K562 (cell line): Measurements from ENCODE around the gene TMEM245. TPM values are rescaled to one million over a fixed set of nuclear protein-coding genes. Genes with fewer than 3 reads are reported as not detected.

Experiments used
- DEAF1 ChIP-seq: fragments of 450-650 bp; formaldehyde crosslinking; IDR thresholded peaks from 2 replicates; pipeline ENCODE4 v1.4.0; 2020; ENCODE audit warnings: mild to moderate bottlenecking, moderate library complexity
- ETV6 ChIP-seq, 3 experiments: fragments of 150-350 bp in 1 of 3; sonication (generic) in 1 of 3; formaldehyde crosslinking in 1 of 3; IDR thresholded peaks; 2 replicates each; pipeline versions ENCODE4 v1.6.1 to v1.8.0; 2014 to 2022; ENCODE audit warnings: borderline replicate concordance in 2 of 3, low read depth in 2 of 3, antibody characterized with exemption in 1 of 3, low read length in 1 of 3, mild to moderate bottlenecking in 1 of 3, missing genetic modification reagents in 1 of 3
- GTF2E2 ChIP-seq: fragments of 200-800 bp; sonication (Bioruptor generic); IDR thresholded peaks from 2 replicates; pipeline ENCODE4 v1.6.1; 2016; ENCODE audit warnings: missing genetic modification characterization, missing compliant biosample characterization
- JUND ChIP-seq, 2 experiments: IDR thresholded peaks; 2 replicates in 1 of 2; 3 replicates in 1 of 2; pipeline ENCODE4 v1.6.1; 2011; ENCODE audit warnings: borderline replicate concordance in 2 of 2, low read depth in 2 of 2, low read length in 2 of 2, improper control_type of control experiment in 1 of 2, missing biosample characterization in 1 of 2, missing genetic modification characterization in 1 of 2, missing genetic modification reagents in 1 of 2
- NR4A1 ChIP-seq, 2 experiments: fragments of 250-450 bp in 1 of 2; fragments of 450-650 bp in 1 of 2; sonication (Bioruptor Pico) in 1 of 2; IDR thresholded peaks; 2 replicates each; pipeline versions ENCODE4 v1.4.0 to v1.6.1; 2016 to 2020; ENCODE audit warnings: mild to moderate bottlenecking in 2 of 2, missing compliant biosample characterization in 1 of 2, missing genetic modification characterization in 1 of 2, moderate library complexity in 1 of 2
- POLR2H ChIP-seq: IDR thresholded peaks from 2 replicates; pipeline ENCODE4 v1.6.1; 2016; ENCODE audit warnings: missing genetic modification characterization, low read depth, mild to moderate bottlenecking, control low read depth, missing compliant biosample characterization, moderate library complexity
- RBM25 ChIP-seq: fragments of 200-400 bp; formaldehyde crosslinking; IDR thresholded peaks from 2 replicates; pipeline ENCODE4 v1.6.1; 2018; ENCODE audit warnings: low read length, low read depth, moderate library complexity; ENCODE audit not compliant: severe bottlenecking
- ZNF124 ChIP-seq: sonication (generic); formaldehyde crosslinking; IDR thresholded peaks from 2 replicates; pipeline ENCODE4 v1.8.1; 2022; ENCODE audit warnings: missing genetic modification reagents
- ZNF212 ChIP-seq: fragments of 450-650 bp; formaldehyde crosslinking; IDR thresholded peaks from 2 replicates; pipeline ENCODE4 v1.4.0; 2020; ENCODE audit warnings: mild to moderate bottlenecking
- ZNF23 ChIP-seq: fragments of 250-450 bp; sonication (Bioruptor Pico); IDR thresholded peaks from 2 replicates; pipeline ENCODE4 v1.4.0; 2020; ENCODE audit warnings: mild to moderate bottlenecking
- polyA plus RNA-seq, 8 experiments: library from polyadenylated mRNA; depleted of rRNA in 4 of 8; stranded (reverse) in 5 of 8; unstranded in 3 of 8; fragments of >200 nt; fragmentation: Nextera tagmentation in 2 of 8; fragmentation: Illumina TruSeq in 1 of 8; extraction: Ambion mirVana in 2 of 8; extraction: Trizol in 1 of 8; gene quantifications; 2 replicates each; pipeline versions ENCODE4 v1.2.1 to v1.2.3, GENCODE V29; 2011 to 2014; ENCODE audit warnings: inconsistent platforms in 1 of 8, missing spikeins in 1 of 8
- total RNA-seq, 7 experiments: library from RNA; depleted of rRNA in 6 of 7; stranded (reverse); fragments of >200 nt in 6 of 7; fragmentation: Illumina TruSeq in 2 of 7; extraction: Trizol in 2 of 7; gene quantifications; 2 replicates each; pipeline versions ENCODE4 v1.2.1 to v1.2.3, GENCODE V29; 2011 to 2021; ENCODE audit warnings: low replicate concordance in 1 of 7
- TF ChIP-seq, protein P1 (sequence below): fragments of 200-800 bp; sonication (Bioruptor generic); IDR thresholded peaks from 2 replicates; pipeline ENCODE4 v1.6.1; 2017; ENCODE audit warnings: missing genetic modification characterization, missing compliant biosample characterization
- TF ChIP-seq, protein P2 (sequence below): fragments of 450-650 bp; IDR thresholded peaks from 2 replicates; pipeline ENCODE4 v1.6.1; 2016; ENCODE audit warnings: borderline replicate concordance
- TF ChIP-seq, protein P3 (sequence below): sonication (generic); formaldehyde crosslinking; IDR thresholded peaks from 2 replicates; pipeline ENCODE4 v1.8.0; 2022; ENCODE audit warnings: mild to moderate bottlenecking, low read depth, missing genetic modification reagents
- TF ChIP-seq, protein P4 (sequence below), 2 experiments: fragments of 150-350 bp in 1 of 2; IDR thresholded peaks; 2 replicates each; pipeline ENCODE4 v1.6.1; 2012 to 2016; ENCODE audit warnings: low read depth in 2 of 2, low read length in 2 of 2, mild to moderate bottlenecking in 1 of 2, moderate library complexity in 1 of 2

The TMEM245 gene
- total and polyA plus RNA-seq, 9 of the 15 experiments (the other 6 are each of a cell fraction or from before 2014, with no cell fraction given) = 8.5 to 43.2 (median 24.3) TPM

DNA sequence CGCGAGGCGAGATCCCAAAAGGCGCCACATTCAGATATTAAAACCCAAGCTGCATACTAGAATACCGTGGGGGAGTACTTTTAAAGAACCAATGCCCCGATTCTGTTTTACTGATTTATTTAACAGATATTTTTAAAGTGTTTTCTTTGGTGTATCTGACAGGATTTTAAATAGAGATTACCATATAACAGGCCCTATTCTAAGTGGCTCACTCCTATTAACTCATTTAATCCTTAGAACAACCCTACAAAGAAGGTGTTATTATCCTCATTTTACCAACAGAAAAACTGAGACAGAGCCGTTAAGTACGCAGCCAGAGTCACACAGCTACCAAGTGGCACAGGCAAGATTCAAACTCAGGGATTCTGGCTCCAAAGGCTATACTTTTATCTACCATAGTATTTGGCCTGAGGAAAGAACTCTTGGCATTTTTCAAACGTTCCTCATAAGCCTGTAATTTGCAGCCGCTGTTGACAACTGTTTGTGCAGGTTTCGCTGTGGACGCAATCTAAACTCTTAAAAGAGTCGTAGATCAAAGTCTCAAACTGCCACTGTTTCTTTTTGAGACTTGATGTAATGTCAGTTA is 550 bp upstream of the TMEM245 start (continued):
- TF ChIP-seq ETV6 (IDR thresholded peaks at IDR 0.05; ENCODE audit: borderline replicate concordance in 1 of 2, low read depth in 2 of 2, low read length in 1 of 2) (no peak), ETV6 (CRISPR knock-in tag; IDR thresholded peaks at IDR 0.05; ENCODE audit: borderline replicate concordance) (no peak), ZNF124 (CRISPR knock-in tag) (no peak), JUND (IDR thresholded peaks at IDR 0.05; ENCODE audit: borderline replicate concordance, low read depth, low read length) (no peak), JUND (tag; IDR thresholded peaks at IDR 0.05; ENCODE audit: borderline replicate concordance, low read depth, low read length) (0 out of 3 replicates have a peak, but pooled peaks have one; percentile 9), GTF2E2 (tag) (0 out of 2 replicates have a peak, but pooled peaks have one; percentile 30), POLR2H (peak; percentile 81), NR4A1 (CRISPR knock-in tag; IDR thresholded peaks at IDR 0.05) (no peak), NR4A1 (tag; IDR thresholded peaks at IDR 0.05) (no peak), RBM25 (peak; percentile 81), ZNF23 (CRISPR knock-in tag) (no peak), ZNF212 (CRISPR knock-in tag) (no peak), DEAF1 (CRISPR knock-in tag) (0 out of 2 replicates have a peak, but pooled peaks have one; percentile 14)
- TF ChIP-seq, protein P1, sequence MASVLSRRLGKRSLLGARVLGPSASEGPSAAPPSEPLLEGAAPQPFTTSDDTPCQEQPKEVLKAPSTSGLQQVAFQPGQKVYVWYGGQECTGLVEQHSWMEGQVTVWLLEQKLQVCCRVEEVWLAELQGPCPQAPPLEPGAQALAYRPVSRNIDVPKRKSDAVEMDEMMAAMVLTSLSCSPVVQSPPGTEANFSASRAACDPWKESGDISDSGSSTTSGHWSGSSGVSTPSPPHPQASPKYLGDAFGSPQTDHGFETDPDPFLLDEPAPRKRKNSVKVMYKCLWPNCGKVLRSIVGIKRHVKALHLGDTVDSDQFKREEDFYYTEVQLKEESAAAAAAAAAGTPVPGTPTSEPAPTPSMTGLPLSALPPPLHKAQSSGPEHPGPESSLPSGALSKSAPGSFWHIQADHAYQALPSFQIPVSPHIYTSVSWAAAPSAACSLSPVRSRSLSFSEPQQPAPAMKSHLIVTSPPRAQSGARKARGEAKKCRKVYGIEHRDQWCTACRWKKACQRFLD (CRISPR knock-in tag) = peak; percentile 34; the same call in 1 of the 2 replicates
- TF ChIP-seq, protein P2, sequence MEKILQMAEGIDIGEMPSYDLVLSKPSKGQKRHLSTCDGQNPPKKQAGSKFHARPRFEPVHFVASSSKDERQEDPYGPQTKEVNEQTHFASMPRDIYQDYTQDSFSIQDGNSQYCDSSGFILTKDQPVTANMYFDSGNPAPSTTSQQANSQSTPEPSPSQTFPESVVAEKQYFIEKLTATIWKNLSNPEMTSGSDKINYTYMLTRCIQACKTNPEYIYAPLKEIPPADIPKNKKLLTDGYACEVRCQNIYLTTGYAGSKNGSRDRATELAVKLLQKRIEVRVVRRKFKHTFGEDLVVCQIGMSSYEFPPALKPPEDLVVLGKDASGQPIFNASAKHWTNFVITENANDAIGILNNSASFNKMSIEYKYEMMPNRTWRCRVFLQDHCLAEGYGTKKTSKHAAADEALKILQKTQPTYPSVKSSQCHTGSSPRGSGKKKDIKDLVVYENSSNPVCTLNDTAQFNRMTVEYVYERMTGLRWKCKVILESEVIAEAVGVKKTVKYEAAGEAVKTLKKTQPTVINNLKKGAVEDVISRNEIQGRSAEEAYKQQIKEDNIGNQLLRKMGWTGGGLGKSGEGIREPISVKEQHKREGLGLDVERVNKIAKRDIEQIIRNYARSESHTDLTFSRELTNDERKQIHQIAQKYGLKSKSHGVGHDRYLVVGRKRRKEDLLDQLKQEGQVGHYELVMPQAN = 0 out of 2 replicates have a peak, but pooled peaks have one; percentile 8
- TF ChIP-seq, protein P3, sequence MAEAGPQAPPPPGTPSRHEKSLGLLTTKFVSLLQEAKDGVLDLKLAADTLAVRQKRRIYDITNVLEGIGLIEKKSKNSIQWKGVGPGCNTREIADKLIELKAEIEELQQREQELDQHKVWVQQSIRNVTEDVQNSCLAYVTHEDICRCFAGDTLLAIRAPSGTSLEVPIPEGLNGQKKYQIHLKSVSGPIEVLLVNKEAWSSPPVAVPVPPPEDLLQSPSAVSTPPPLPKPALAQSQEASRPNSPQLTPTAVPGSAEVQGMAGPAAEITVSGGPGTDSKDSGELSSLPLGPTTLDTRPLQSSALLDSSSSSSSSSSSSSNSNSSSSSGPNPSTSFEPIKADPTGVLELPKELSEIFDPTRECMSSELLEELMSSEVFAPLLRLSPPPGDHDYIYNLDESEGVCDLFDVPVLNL (CRISPR knock-in tag) = peak; percentile 75; the same call in 1 of the 2 replicates
- TF ChIP-seq, protein P4, sequence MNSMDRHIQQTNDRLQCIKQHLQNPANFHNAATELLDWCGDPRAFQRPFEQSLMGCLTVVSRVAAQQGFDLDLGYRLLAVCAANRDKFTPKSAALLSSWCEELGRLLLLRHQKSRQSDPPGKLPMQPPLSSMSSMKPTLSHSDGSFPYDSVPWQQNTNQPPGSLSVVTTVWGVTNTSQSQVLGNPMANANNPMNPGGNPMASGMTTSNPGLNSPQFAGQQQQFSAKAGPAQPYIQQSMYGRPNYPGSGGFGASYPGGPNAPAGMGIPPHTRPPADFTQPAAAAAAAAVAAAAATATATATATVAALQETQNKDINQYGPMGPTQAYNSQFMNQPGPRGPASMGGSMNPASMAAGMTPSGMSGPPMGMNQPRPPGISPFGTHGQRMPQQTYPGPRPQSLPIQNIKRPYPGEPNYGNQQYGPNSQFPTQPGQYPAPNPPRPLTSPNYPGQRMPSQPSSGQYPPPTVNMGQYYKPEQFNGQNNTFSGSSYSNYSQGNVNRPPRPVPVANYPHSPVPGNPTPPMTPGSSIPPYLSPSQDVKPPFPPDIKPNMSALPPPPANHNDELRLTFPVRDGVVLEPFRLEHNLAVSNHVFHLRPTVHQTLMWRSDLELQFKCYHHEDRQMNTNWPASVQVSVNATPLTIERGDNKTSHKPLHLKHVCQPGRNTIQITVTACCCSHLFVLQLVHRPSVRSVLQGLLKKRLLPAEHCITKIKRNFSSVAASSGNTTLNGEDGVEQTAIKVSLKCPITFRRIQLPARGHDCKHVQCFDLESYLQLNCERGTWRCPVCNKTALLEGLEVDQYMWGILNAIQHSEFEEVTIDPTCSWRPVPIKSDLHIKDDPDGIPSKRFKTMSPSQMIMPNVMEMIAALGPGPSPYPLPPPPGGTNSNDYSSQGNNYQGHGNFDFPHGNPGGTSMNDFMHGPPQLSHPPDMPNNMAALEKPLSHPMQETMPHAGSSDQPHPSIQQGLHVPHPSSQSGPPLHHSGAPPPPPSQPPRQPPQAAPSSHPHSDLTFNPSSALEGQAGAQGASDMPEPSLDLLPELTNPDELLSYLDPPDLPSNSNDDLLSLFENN (IDR thresholded peaks at IDR 0.05; ENCODE audit: low read depth in 2 of 2, low read length in 2 of 2) = 0 out of 4 replicates have a peak, but pooled peaks of 1 of the 2 experiments have one; percentile 24
